ENCODE results near the gene HLA-C.
A peak's percentile ranks its signal among the peaks of the same experiment; 100 is the strongest.
"Not testable (repeated sequence)": the region's sequence is repeated elsewhere in the genome, so short reads cannot be mapped to it uniquely, and the experiment has no call there.

Gene HLA-C

GRCh38 chr6:31268836-31269235 lies 3.1 kb downstream of the HLA-C start:
- DNase-seq: no peak

- DNase-seq: no peak
Measured at GRCh38 chr6:31268369-31268765, 3.5 kb downstream of the HLA-C start.

GRCh38 chr6:31267651-31268368 lies 4.1 kb downstream of the HLA-C start:
- DNase-seq: peak; percentile 18

- DNase-seq: no peak
Measured at GRCh38 chr6:31266567-31267360, 5.1 kb downstream of the HLA-C start.

- DNase-seq: no peak
Measured at GRCh38 chr6:31265926-31266325, 6.0 kb downstream of the HLA-C start.

- not testable (repeated sequence) for DNase-seq
Measured at GRCh38 chr6:31263346-31263933, 8.5 kb downstream of the HLA-C start.

- DNase-seq: not testable (repeated sequence)
Measured at GRCh38 chr6:31259995-31260394, 11.9 kb downstream of the HLA-C start.

- DNase-seq: no peak
Measured at GRCh38 chr6:31252625-31253024, 19.3 kb downstream of the HLA-C start.

- no peak for DNase-seq
Measured at GRCh38 chr6:31251261-31251660, 20.6 kb downstream of the HLA-C start.

- DNase-seq: no peak
Measured at GRCh38 chr6:31249184-31249583, 22.7 kb downstream of the HLA-C start.

- DNase-seq: no peak
Measured at GRCh38 chr6:31247813-31248212, 24.1 kb downstream of the HLA-C start.

- DNase-seq: no peak
Measured at GRCh38 chr6:31246051-31246521, 25.8 kb downstream of the HLA-C start.

- no peak for DNase-seq
Measured at GRCh38 chr6:31243508-31243907, 28.4 kb downstream of the HLA-C start.

GRCh38 chr6:31239854-31240253 lies 32.0 kb downstream of the HLA-C start:
- DNase-seq: no peak

- DNase-seq: not testable (repeated sequence)
Measured at GRCh38 chr6:31234101-31234500, 37.8 kb downstream of the HLA-C start.

GRCh38 chr6:31228476-31228875 lies 43.4 kb downstream of the HLA-C start:
- DNase-seq: no peak

GRCh38 chr6:31227143-31227542 lies 44.7 kb downstream of the HLA-C start:
- DNase-seq: no peak

GRCh38 chr6:31225735-31226134 lies 46.2 kb downstream of the HLA-C start:
- no peak for DNase-seq

GRCh38 chr6:31222496-31222895 lies 49.4 kb downstream of the HLA-C start:
- DNase-seq: no peak
